Activated naive CD8-positive, alpha-beta T cell treated with anti-CD3 and anti-CD28 coated beads for 36 hours (primary cell): Measurements from ENCODE around the gene NDUFB10. TPM values are rescaled to one million over a fixed set of nuclear protein-coding genes. Genes with fewer than 3 reads are reported as not detected.
"Not testable (repeated sequence)": the region's sequence is repeated elsewhere in the genome, so short reads cannot be mapped to it uniquely, and the experiment has no call there.

Experiments used
- DNase-seq: peaks from one replicate; pipeline ENCODE4 v3.0.0; 2021
- H3K27ac Mint-ChIP-seq: one replicate; pipeline ENCODE4 v1.8.0; 2022; ENCODE audit warnings: mild to moderate bottlenecking, moderate library complexity, mixed read lengths
- H3K27me3 Mint-ChIP-seq: one replicate; pipeline ENCODE4 v1.8.0; 2022; ENCODE audit warnings: mild to moderate bottlenecking, mixed read lengths
- H3K36me3 Mint-ChIP-seq: one replicate; pipeline ENCODE4 v1.8.0; 2021; ENCODE audit warnings: mild to moderate bottlenecking, mixed read lengths
- H3K4me1 Mint-ChIP-seq: one replicate; pipeline ENCODE4 v1.8.0; 2021; ENCODE audit warnings: mixed read lengths
- H3K4me3 Mint-ChIP-seq: one replicate; pipeline ENCODE4 v1.8.0; 2022; ENCODE audit warnings: mild to moderate bottlenecking, moderate library complexity, mixed read lengths
- H3K9me3 Mint-ChIP-seq: one replicate; pipeline ENCODE4 v1.8.0; 2022; ENCODE audit warnings: mixed read lengths
- total RNA-seq, 2 experiments: library from RNA; stranded (reverse); gene quantifications; one replicate each; pipeline ENCODE4 v1.2.3, GENCODE V29; 2021

The NDUFB10 gene
- total RNA-seq, 2 experiments from 2014 or later: 138 to 141 TPM

DNA sequence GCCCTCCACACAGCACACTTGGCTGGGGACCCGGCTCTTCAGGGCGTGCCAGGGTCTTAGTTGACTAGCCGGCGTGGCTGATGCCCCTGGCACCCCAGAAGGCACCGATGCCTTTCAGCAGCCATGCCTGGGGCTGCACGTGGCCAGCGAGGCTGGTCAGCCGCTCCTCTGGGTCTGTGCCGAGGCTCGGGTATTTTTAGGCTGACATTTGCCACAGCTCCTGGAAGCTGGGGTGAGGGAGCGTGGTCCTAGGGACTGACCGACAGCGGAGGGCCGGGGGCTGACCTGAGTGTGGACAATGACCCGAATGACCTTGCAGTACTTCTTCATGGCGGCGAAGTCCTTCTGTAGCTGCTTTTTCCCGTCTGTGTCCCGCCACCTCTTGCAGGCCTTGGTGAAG is 8.8 kb upstream of the NDUFB10 start:
- H3K36me3 Mint-ChIP-seq: no peaks in the 10 kb centered on the region
- DNase-seq: no peak
- H3K27ac Mint-ChIP-seq: no peak overlapping the region
- H3K4me1 Mint-ChIP-seq: no peaks in the 10 kb centered on the region
- no peaks in the 10 kb centered on the region for H3K27me3 Mint-ChIP-seq
- H3K4me3 Mint-ChIP-seq: no peak overlapping the region
- no peaks in the 10 kb centered on the region for H3K9me3 Mint-ChIP-seq

DNA sequence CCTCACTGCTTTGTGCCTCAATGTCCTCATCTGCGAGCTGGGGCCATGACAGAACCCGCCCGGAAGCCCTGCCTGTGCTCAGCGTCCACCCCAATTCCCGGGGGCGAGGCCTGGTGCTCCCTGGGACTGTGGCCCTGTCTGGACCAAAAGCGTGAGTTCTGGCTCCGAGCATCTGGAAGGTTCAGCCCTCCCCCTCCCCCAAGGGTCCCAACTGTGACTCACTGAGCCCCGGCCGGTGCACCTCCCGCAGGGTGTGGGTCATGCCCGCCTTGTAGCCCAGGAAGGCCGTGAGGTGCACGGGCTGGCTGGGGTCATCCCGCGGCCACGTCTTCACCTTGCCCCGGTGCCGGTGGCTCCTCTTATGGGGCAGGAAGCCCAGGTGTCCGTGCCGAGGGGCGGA is 5.6 kb upstream of the NDUFB10 start:
- H3K27me3 Mint-ChIP-seq: peaks cover 2% of the 10 kb centered on the region

DNA sequence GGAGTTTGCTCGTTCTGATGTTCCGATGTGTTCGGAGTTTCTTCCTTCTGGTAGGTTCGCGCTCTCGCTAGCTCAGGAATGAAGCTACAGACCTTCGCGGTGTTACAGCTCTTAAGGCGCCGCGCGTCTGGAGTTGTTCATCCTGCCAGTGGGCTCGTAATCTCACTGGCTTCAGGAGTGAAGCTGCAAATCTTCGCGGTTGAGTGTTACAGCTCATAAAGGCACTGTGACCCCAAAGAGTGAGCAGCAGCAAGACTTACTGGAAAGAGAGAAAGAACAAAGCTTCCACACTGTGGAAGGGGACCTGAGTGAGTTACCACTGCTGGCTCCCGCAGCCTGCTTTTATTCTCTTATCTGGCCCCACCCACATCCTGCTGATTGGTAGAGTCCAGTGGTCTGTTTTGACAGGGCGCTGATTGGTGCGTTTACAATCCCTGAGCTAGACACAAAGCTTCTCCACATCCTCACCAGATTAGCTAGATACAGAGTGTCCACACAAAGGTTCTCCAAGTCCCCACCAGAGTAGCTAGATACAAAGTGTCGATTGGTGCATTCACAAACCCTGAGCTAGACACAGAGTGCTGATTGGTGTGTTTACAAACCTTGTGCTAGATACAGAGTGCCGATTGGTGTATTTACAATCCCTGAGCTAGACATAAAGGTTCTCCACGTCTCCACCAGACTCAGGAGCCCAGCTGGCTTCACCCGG is 1.8 kb upstream of the NDUFB10 start:
- not testable (repeated sequence) for H3K9me3 Mint-ChIP-seq, DNase-seq, H3K4me3 Mint-ChIP-seq, H3K27ac Mint-ChIP-seq
- peaks cover 27% of the 10 kb centered on the region for H3K36me3 Mint-ChIP-seq
- H3K27me3 Mint-ChIP-seq: peaks cover 14% of the 10 kb centered on the region
- H3K4me1 Mint-ChIP-seq: peaks cover 29% of the 10 kb centered on the region

More for the DNA sequence above, 5.6 kb upstream of the NDUFB10 start:
- no peaks in the 10 kb centered on the region for H3K36me3 Mint-ChIP-seq
- no peak overlapping the region for H3K27ac Mint-ChIP-seq
- no peak for DNase-seq
- H3K4me3 Mint-ChIP-seq: no peak overlapping the region
- H3K4me1 Mint-ChIP-seq: no peaks in the 10 kb centered on the region
- H3K9me3 Mint-ChIP-seq: no peaks in the 10 kb centered on the region

DNA sequence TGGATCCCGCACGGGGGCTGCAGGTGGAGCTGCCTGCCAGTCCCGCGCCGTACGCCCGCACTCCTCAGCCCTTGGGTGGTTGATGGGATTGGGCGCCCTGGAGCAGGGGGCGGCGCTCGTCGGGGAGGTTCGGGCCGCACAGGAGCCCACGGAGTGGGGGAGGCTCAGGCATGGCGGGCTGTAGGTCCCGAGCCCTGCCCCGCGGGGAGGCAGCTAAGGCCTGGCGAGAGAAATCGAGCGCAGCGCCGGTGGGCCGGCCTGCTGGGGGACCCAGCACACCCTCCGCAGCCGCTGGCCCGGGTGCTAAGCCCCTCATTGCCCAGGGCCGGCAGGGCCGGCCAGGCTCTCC is 1.2 kb upstream of the NDUFB10 start:
- not testable (repeated sequence) for DNase-seq, H3K4me3 Mint-ChIP-seq, H3K27ac Mint-ChIP-seq, H3K9me3 Mint-ChIP-seq
- peaks cover 33% of the 10 kb centered on the region for H3K36me3 Mint-ChIP-seq
- peaks cover 17% of the 10 kb centered on the region for H3K27me3 Mint-ChIP-seq
- peaks cover 33% of the 10 kb centered on the region for H3K4me1 Mint-ChIP-seq

DNA sequence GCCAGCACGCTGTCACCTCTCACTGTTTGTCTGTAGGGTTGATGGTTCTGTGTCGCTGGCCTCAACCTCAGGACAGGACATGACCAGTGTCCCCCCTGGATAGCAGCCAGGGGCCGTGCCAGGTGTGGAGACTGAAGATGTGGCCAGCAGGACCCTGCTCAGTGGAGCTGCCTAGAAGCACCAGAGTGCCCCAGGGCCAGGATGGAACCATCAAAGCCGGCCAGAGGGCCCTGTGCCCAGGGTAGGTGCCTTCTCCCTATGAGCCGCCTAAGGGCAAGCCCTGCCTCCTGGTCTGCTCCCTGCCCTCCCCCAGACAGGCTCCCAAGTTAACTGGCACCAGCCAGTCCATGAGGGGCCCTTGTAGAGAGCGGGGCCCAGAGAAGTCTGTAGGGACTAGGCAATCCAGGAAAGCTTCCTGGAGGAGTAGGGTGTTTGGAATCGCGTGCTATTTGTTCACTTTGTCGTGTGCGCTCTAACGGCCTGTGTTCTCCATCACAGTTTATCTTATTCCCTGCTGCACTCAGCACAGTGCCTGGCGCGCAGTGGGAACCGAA is 546 bp upstream of the NDUFB10 start:
- Mint-ChIP-seq H3K9me3 (no peaks in the 10 kb centered on the region), H3K4me3 (peak overlapping the region; percentile 92), H3K27me3 (peaks cover 23% of the 10 kb centered on the region), H3K36me3 (peaks cover 39% of the 10 kb centered on the region), H3K27ac (peak overlapping the region; percentile 58), H3K4me1 (peaks cover 36% of the 10 kb centered on the region)
- no peak for DNase-seq

DNA sequence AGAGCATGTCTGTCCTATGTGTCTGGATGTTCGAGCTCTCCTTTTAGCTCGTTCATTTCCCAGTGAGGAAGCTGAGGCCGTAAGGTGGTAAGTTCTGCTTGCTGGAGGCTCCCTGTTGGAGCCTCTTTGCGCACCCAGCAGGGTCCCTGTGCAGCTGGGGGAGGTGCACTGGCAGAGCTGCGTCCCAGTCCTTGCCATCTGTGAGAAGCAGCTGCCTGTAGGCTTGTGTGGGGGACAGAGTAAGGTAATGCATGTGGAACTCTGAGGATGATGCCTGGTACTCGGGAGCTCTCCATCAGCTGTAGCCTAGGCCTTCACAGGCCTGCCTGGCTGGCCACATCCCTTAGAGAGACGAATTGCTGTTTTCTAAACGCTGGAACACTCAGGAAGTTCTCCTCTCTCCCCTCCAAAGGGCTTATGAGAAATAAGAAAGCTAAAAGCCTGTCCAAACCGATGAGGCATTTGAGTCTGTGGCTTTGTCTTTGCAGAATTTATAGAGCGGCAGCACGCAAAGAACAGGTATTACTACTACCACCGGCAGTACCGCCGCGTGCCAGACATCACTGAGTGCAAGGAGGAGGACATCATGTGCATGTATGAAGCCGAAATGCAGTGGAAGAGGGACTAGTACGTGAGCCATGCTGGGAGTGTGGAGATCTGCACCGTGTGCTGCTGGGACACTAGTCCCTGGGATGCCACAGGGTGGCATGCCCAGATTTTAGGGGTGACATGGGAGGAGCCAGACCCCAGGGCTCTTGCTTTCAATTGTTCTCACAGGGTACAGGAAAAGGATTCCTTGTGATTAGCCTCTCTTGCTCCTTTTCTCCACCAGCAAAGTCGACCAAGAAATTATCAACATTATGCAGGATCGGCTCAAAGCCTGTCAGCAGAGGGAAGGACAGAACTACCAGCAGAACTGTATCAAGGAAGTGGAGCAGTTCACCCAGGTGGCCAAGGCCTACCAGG is 1.6 kb downstream of the NDUFB10 start:
- Mint-ChIP-seq H3K27ac (peak overlapping the region; percentile 90), H3K4me1 (peaks cover 42% of the 10 kb centered on the region), H3K9me3 (no peaks in the 10 kb centered on the region), H3K27me3 (peaks cover 27% of the 10 kb centered on the region), H3K4me3 (peak overlapping the region; percentile 92), H3K36me3 (peaks cover 56% of the 10 kb centered on the region)
- peak; percentile 49 for DNase-seq

DNA sequence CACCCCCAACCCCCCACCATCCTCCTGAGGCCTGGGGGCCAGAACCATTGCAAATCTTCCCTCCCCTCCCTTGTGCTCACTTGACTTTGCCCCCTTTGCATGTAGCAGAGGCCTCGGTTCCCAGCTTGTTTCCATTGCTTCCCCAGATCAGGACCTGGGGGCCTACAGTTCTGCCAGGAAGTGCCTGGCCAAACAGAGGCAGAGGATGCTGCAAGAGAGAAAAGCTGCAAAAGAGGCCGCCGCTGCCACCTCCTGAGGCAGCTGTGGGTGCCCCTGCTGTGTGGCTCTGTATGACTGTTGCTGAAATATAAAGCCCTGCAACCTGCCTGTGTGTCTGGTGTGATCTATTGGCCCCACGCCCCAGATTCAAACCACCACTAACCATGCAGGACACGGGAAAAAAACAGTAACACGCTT is 2.3 kb downstream of the NDUFB10 start:
- Mint-ChIP-seq H3K36me3 (peaks cover 57% of the 10 kb centered on the region), H3K4me1 (peaks cover 42% of the 10 kb centered on the region), H3K4me3 (peak overlapping the region; percentile 96), H3K27me3 (peaks cover 27% of the 10 kb centered on the region), H3K9me3 (no peaks in the 10 kb centered on the region), H3K27ac (peak overlapping the region; percentile 89)
- DNase-seq: no peak

DNA sequence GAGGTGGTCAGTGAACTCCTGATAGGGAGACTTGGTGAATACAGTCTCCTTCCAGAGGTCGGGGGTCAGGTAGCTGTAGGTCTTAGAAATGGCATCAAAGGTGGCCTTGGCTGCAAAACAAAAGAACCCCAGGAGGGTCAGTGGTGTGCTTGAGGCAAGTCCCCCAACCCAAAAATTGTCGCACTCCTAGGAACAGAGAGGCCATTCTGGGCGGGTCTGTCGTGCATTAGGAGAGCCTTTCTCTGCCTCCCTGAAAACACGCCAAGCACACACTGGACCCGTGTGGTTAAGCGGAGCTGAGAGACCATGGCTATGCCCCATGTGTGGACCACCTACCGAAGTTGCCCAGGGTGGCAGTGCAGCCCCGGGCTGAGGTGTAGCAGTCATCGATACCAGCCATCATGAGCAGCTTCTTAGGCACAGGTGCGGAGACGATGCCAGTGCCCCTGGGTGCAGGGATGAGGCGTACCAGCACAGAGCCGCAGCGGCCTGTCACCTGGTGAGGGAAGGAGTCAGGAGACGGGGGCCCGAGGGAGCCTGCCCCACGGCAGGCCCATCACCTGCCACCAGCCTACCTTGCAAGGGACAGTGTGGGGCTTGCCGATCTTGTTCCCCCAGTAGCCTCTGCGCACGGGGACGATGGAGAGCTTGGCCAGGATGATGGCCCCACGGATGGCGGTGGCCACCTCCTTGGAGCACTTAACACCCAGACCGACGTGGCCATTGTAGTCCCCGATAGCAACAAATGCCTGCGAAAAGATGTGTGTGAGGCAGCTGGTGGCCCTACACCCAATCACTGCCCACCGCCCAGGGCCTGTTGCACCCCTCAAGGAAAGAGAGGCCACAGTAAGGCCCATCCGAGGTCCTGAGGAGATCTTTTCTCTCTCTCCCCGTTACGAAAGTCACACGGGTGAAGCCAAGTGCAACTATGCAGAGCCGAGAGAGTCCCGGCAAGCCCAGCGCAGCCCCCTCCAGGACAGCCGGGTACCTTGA is 3.1 kb downstream of the NDUFB10 start:
- peaks cover 57% of the 10 kb centered on the region for H3K36me3 Mint-ChIP-seq

DNA sequence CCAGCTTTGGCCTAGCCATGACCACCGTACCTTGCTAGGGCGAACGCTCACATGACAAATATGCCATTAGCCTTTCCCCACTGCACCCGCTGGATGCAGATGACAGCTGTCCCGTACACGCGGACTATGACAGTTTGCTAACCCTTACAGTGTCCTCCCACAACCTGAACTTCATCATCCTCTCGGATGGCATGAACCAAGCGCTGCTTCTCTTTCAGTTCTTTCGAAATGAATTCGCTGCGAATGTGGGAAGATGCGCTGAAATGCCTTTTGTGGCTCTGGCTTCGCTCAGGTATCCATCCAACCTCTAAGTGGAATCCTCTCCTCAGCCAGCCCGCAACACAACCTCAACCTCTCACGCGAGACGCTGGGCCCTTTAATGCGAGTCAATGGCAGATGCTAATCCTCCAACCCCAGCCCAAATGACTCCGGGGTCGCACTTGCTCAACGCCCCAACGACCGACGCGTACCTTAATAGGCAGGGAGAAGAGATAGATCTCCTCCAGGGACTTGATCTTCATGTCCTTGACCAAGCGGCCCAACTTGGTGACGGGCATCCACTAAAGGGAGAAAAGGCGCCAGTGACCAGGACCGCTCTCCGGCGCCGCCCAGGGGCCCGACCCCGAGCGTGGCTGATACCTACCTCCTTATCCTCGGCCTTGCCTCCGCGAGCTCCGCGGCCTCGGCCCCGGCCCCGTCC is 4.6 kb downstream of the NDUFB10 start:
- no peak for DNase-seq
- peak overlapping the region; percentile 89 for H3K27ac Mint-ChIP-seq
- no peaks in the 10 kb centered on the region for H3K9me3 Mint-ChIP-seq
- peaks cover 57% of the 10 kb centered on the region for H3K36me3 Mint-ChIP-seq
- H3K27me3 Mint-ChIP-seq: peaks cover 24% of the 10 kb centered on the region
- H3K4me1 Mint-ChIP-seq: peaks cover 42% of the 10 kb centered on the region
- H3K4me3 Mint-ChIP-seq: peak overlapping the region; percentile 96

More for the DNA sequence above, 3.1 kb downstream of the NDUFB10 start:
- peaks cover 43% of the 10 kb centered on the region for H3K4me1 Mint-ChIP-seq
- H3K9me3 Mint-ChIP-seq, DNase-seq: not testable (repeated sequence)
- peak overlapping the region; percentile 89 for H3K27ac Mint-ChIP-seq
- peaks cover 25% of the 10 kb centered on the region for H3K27me3 Mint-ChIP-seq
- peak overlapping the region; percentile 96 for H3K4me3 Mint-ChIP-seq

DNA sequence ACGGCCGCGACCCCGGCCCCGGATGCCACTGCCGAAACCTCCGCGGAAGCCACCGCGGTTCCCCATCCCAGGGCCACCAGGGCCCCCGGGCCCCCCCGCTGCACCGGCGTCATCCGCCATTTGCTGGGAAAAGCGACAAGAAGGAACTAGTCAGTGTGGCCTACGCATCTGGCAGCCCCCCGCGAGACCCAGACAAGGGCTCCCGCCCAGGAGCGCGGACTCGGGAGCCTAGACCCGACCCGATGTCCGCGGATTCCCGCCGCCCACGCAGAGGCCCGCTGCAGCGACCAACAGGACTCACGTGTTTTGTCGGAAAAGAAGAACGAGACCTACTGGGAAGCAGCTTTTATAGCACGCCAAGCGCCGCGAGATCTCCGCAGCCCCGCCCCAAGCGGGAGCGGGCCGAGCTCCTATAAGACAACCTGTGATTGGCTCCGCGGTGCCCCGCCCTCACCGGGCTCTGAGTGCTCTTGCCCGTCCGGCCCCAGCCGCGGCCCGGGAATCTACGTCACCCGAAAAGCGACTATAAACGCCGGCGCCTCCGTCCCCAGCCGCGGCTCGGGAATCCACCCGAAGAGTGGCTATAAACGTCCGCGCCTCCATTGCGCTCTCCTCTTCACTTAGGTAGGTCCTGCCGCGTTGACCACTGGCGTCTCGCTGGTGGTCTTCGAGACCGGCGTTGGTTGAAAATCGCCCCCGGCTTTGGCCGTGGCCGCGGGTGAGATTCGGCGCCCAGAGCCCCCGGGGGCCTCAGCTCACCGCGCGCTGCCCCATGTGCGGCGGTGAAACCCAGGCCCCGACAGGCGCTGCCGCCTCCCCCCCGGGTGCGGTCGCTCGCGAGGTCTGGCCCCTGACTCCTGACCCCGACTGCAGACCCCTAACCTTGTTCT is 5.4 kb downstream of the NDUFB10 start, which contains the start of gene RPS2:
Gene RPS2 (minus strand): TSS at position 321 of the 890 bp plus-strand sequence. CDS start 201 bp downstream, at position 120.
- Mint-ChIP-seq H3K27ac (peak within 1 kb of the TSS; percentile 89), H3K4me1 (peaks cover 39% of the 10 kb centered on the region), H3K27me3 (peaks cover 24% of the 10 kb centered on the region), H3K4me3 (peak within 1 kb of the TSS; percentile 96), H3K9me3 (no peaks in the 10 kb centered on the region), H3K36me3 (peaks cover 56% of the 10 kb centered on the region)
- DNase-seq: peak; percentile 100

DNA sequence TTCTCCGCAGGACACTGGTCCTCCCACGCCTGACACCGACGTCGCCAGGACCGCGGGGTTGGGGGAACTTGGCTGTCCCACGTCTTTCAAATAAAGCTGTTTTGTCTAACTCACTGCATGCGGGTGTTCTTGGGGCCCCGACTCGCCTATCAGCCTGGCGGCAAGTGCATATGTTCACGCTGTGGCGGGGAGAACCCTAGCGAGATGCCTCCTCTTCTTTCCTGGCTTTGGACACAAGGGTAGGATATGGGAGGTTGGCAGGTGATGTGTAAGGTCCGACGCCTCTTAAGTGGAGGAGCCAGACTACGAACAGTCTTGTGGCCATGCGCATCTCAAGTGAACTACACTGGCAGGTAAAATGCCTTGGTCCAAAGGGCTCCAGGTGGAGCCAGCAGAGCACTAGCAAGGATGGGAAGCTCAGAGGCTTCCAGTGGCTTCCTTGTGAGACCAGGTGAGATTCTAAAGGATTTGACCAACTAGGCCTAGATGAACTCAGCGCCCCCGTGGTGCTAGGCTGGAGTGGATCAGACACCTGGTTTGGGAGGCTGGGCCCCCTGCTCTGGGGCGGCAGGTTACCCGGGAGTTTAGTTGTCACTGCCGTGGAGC is 6.2 kb downstream of the NDUFB10 start:
- DNase-seq: no peak
- Mint-ChIP-seq H3K4me1 (peaks cover 34% of the 10 kb centered on the region), H3K9me3 (no peaks in the 10 kb centered on the region), H3K27me3 (peaks cover 20% of the 10 kb centered on the region), H3K36me3 (peaks cover 49% of the 10 kb centered on the region), H3K4me3 (peak overlapping the region; percentile 96), H3K27ac (peak overlapping the region; percentile 89)

DNA sequence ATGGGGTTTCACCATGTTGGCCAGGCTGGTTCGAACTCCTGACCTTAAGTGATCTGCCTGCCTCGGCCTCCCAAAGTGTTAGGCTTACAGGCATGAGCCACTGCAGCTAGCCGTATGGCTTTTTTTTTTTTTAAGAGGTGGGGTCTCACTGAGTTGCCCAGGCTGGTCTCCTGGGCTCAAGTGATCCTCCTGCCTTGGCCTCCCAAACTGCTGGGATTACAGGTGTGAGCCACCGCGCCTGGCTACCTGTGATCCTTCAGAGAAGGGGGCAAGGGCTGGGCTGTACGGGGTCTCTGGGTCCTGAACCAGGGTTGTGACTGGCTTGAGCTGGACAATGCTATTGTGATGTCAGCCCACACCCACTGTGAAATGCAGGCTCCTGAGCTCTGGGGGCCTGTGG is 7.1 kb downstream of the NDUFB10 start, which contains the start of gene RNF151:
Gene RNF151 (plus strand): TSS at position 397 of the 400 bp plus-strand sequence. CDS start 26 bp downstream, outside the sequence.
- H3K4me1 Mint-ChIP-seq: peaks cover 29% of the 10 kb centered on the region
- DNase-seq: no peak
- peaks cover 13% of the 10 kb centered on the region for H3K27me3 Mint-ChIP-seq
- H3K9me3 Mint-ChIP-seq: no peaks in the 10 kb centered on the region
- peaks cover 40% of the 10 kb centered on the region for H3K36me3 Mint-ChIP-seq
- peak within 1 kb of the TSS; percentile 89 for H3K27ac Mint-ChIP-seq
- H3K4me3 Mint-ChIP-seq: peak within 1 kb of the TSS; percentile 96
